Measurements from ENCODE around the gene EVPL.
"Not testable (repeated sequence)": the region's sequence is repeated elsewhere in the genome, so short reads cannot be mapped to it uniquely, and the experiment has no call there.

EVPL gene

GRCh38 chr17:76048025-76048605 lies 21.0 kb upstream of the EVPL start:
- no peak for DNase-seq (ENCODE audit: low read depth)

DNA sequence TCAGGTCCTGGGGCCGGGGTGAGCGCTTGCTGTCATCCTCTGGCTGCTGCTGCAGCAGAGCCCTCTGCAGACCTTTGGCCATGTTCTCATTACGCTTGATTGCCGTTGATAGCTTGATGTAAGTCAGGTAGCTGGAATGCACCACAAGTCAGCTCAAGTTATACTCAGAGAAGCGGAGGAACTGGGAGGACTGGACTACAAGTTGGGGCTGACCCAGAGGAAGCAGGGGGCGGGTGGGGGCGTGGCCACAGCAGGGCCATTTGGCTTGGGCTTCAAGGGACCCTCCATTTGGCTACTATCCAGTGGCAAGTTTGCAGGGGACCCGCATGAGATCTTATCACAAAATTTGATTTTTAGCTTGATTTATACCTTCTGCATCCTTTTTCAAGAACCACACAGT lies 19.0 kb upstream of the EVPL start:
- no peak for DNase-seq (ENCODE audit: low read depth)

DNA sequence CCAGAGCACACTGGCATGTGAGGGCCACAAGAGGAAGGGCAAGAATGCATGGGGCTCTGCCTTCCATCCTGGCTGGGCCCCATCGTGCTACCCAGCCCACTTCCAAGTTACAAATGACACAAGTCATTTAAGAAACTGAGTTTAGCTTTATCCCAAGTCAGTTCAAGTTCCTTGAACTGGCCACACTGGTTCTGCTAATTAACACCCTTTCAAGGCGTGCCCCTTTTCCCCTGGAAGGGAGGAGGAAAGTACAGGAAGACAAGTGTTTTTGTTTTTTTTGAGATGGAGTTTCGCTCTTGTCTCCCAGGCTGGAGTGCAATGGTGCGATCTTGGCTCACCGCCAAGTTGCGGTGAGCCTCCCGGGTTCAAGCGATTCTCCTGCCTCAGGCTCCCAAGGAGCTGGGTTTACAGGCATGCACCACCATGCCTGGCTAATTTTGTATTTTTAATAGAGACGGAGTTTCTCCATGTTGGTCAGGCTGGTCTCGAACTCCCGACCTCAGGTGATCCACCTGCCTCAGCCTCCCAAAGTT lies 17.4 kb upstream of the EVPL start:
- not testable (repeated sequence) for DNase-seq (ENCODE audit: low read depth)

GRCh38 chr17:76042868-76043267 lies 15.8 kb upstream of the EVPL start:
- not testable (repeated sequence) for DNase-seq (ENCODE audit: low read depth)

DNA sequence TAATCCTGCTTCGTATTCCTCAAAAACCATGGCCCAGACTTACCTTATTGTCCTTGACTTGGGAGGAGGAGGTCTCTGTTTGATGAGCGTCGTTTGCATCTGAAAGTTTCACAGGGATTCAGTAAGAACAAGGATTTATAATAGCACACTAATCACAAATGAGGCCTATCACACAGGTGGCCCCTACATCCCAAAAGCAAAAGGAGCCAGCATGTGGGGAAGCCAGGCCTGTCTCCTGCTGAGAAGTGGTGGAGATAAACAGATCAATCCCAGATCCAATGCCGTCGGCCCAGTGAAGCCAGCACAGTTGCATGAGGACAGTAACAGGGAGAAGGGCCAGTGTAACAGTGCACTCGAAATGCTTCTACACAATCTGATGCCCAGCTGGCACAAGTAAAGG lies 13.3 kb upstream of the EVPL start:
- no peak for DNase-seq (ENCODE audit: low read depth)

DNA sequence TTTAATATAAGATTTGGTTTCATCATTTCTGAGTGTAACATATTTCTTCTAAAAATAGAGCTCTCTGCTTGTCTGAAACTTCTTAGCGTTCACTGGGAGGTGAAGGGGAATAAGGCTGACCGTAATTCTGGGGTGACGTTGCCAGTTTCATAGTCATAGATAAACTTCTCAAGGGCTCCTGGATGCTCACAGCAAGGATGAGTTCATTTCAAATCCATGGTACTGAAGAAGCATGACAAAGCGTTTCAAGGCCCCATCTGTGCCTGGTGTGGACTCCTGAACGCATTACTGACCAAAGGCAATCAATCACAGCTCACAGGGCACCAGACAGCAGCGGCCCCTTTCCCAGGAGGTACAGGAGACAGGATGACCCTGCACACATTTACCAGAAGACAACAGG lies 12.0 kb upstream of the EVPL start:
- no peak for DNase-seq (ENCODE audit: low read depth)

- no peak for DNase-seq (ENCODE audit: low read depth)
Measured at GRCh38 chr17:76038050-76038449, 10.9 kb upstream of the EVPL start.

DNA sequence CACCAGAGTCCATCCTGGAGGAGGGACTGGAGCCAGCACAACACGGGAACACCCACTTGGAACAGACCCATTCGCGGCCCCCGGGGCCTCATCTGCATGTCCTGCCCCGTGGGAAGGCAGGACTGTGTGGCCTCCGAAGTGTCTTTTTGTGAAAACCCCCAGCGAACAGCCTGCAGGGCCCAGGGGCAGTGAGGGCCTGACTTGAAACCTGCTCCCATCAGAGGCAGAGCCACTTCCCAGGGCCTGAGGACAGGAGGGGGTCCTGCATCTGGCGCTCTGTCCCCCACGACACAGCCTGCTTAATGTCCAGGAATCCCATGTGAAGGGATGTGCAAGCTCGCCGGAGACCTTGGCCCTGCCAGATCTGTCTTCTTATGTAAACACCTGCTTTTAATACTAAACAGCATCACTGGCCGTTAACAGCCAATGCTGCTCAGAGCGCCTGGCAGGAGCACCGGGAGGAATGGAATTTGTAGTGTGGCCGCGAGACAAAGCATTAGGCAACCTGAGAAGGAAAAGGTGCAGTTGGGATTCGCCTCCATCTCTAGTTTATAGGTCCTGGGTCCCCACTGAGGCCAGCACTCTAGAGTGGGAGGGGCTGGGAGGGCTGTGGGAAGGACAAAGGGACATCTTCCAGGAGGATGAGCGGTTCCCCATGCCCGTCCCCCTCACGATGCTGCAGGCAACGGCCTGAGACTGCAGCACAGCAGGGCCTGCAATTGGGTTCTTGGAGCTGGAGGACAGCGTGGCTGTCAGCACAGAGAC lies 9.6 kb upstream of the EVPL start:
- DNase-seq (ENCODE audit: low read depth) = no peak

DNA sequence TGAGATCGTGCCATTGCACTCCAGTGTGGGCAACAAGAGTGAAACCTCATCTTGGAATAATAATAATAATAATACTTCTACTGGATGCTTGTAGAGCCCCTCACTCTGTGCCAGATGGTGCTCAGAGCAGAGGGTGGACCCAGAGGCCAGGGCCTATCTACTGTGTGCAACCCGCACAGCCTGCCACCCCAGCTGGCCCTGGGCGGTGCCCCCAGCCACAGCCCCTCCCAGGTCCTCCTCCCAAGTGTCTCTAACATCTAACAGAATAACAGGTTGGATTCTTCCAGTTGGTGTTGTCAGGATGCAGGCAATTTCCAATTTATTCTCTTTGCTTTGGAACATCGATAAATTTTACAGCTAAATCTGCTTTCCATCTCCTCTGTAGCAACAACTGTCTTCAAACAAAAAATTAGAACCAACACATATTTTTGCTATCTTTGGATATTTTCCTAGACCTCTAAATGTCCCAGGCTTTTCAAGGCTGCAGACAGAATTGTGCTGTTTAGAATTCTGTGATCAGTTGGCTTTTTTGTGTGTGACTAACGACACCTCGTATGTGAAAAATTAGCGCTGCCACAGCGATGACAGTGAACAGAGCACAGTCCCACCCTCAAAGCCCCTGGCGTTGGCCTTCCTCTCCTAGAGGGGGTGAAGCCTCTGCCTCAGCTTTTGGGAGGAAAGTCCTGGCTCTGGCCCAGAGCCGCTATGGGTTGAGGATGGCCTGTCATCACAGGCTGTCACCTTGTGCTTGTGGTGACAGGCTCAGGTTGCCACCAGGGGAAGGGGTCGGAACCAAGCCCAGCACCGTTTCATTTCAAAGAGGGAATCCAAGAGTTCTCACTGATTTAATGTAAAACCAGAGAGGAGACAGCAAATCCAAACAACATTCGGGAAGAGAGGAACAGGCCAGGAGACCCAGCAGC lies 7.6 kb upstream of the EVPL start:
- DNase-seq (ENCODE audit: low read depth) = no peak

DNA sequence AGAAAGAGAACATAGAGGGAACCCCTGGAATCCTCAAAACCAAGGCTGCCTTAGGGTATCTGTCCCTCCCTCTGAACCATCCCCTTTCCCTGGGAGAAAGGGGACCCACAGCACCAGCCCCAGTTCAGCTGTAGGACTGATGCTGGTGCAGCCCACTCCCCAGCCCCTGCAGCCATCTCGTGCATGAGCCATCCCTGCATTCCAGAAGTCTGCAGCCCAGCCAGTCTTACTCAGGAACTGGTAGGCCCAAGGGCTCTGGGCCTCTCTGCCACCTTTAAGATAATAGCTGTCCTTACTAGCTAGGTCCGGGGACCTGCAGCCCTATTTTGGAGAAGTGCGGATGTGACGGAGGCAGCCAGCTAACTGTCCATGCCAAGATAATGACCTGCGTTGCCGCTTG lies 6.0 kb upstream of the EVPL start:
- no peak for DNase-seq (ENCODE audit: low read depth)

- DNase-seq (ENCODE audit: low read depth) = no peak
Measured at GRCh38 chr17:76032780-76033108, 5.6 kb upstream of the EVPL start.

DNA sequence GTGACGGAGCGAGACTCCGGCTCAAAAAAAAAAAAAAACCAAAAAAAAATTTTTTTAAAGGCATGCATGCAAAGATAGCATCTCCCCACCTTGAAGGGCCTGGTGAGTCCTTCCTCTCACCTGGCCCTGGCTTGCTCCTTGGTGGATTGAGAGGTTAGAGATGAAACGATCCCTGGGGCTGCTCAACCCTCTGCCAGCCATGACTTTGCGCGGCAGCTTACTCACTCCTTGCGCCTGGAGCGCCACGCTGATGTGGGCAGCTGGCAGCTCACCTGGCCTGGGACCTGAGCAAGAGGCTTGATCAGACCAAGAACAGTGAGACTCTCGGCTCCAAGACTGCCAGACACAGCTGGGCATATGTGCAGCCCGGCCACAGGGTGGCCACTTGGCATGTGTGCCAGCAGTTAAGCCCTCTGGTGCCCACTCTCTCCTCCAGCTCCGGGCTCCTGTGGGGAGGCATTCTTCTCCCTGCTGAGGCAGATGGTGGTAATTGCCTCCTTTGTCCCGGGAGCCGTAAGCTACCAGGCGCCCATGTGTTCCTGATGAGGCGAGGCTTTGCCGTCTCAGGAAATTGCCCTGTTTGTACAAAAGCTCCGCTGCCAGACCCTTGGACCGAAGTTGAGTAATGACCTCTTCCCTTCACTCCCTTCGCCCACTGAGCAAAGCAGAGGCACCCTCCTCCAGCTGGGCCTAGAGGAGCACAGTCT lies 5.1 kb upstream of the EVPL start:
- no peak for DNase-seq (ENCODE audit: low read depth)

DNA sequence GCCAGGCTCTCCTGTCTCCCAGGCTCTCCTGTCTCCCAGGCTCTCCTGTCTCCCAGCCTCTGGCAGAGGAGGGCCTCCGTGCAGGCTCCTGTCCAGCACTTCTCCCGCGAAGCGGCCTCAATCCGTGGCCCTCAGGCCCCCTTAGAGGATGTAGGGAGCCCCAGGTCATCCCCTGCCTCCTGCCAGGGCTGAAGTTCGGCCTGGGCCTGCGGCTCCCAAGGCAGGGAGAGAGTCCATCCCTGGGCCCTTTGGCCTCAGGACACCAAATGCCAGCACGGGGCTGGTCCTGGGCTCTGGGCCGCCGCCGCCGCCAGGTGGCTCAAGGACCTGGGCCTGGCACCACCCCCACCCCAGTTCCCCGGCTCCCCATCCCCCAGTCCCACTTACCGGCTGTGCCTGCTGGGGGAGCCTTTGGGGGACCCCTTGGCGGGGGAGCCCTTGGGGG lies 370 bp downstream of the EVPL start:
- no peak for DNase-seq (ENCODE audit: low read depth)

DNA sequence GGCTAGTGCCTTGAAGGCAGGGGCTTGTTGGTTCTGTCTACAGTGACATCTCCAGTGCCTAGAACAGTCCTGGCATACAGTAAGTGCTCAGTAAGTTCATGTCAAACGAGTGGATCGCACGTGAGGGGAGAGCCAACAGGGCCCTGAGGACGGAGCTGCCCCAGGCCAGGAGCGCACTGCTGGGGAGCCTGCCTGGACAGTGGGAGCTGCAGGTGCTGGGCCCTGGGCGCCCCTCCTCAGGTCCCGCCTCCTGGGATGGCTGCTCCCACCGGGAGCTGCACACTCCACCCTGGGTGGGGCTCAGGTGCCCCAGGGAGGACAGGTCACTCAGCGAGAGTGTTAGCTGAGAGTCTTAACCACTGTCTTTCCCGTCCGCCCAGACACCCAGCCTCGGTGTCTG lies 1.8 kb downstream of the EVPL start:
- no peak for DNase-seq (ENCODE audit: low read depth)

DNA sequence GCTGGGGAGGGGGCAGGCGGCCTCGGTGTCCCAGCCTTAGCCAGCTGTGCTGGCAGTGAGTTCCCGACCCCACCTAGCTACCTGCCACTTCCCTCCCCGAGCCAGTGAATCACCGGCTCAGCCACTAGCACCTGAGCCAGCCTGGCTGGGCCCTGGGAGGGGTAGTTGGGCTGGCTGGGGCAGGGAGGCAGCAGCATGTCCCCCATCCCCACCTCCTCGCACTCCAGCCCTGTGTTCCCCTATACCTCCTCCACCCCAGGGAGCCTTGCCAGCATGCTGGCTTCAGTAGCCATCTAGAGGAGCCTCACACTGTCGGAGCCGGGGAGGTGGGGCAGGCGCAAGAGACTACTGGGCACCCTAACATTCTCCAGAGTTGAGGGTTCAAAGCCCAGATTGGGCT lies 2.8 kb downstream of the EVPL start:
- no peak for DNase-seq (ENCODE audit: low read depth)

GRCh38 chr17:76023900-76024237 lies 3.2 kb downstream of the EVPL start:
- no peak for DNase-seq (ENCODE audit: low read depth)

GRCh38 chr17:76022973-76023899 lies 3.9 kb downstream of the EVPL start:
- DNase-seq (ENCODE audit: low read depth) = no peak

DNA sequence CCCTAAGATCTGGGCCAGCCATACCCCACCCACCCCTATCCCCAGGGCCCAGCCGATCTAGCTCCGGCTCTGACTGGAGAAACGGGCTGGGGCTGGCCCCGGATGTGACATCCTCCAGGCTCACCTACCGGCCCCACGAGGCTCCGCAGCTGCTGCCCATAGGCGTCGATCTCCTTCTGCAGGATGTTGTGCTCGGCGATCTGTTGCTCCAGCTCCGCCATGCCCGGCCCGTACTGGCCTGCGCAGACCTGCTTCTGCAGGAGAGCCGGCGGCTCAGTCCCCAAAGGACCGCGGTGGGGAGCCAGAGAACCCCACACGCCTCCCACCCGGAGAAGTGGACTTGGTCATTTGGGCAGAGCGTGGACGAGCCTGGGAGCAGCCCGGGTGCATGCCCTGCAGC lies 4.8 kb downstream of the EVPL start:
- DNase-seq (ENCODE audit: low read depth) = no peak

GRCh38 chr17:76019833-76020467 lies 7.2 kb downstream of the EVPL start:
- DNase-seq (ENCODE audit: low read depth) = no peak

DNA sequence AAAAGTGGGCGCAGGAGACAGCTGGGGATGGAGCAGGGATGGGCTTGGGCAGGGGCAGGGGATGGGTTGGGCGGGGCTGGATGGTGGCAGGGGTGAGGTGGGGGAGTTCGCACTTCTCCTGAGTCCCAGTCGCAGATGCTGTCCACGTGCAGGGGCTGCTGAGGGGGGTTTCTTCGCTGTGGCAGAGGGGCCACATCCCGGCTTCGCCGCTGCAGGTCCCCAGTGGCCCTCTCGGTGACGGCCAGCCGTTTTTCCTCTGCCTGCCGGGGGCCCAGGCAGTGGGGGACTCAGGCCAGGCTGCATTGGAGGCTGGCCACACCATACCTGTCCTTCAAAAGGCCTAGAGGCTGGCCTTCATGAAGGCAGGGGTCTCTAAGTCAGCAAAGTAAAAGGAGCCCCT lies 8.3 kb downstream of the EVPL start:
- DNase-seq (ENCODE audit: low read depth) = no peak

DNA sequence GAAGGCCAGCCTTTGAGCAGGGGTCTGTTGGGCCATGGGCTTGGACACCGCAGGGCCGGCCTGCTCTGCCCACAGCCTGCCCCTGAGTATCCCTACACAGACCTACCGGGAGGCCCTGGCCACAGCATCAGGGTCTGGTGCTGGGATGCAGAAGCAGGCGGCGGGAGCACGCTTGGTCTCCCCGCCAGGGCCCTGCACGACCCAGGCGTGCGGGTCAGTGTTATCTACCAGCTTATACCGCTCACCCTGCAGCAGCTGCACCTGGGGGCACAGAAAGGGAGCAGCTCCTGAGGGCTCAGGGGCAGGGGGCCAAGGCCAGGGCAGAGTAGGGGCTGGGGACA lies 8.8 kb downstream of the EVPL start:
- no peak for DNase-seq (ENCODE audit: low read depth)

All from activated T-helper 9 cell treated with anti-CD3 and anti-CD28 coated beads, Interleukin-2, amount 50 U/mL, for 16 hours (primary cell).